ENCODE measurements around the gene GYPC.
"Not testable (repeated sequence)": the region's sequence is repeated elsewhere in the genome, so short reads cannot be mapped to it uniquely, and the experiment has no call there.

The GYPC gene, protein sequence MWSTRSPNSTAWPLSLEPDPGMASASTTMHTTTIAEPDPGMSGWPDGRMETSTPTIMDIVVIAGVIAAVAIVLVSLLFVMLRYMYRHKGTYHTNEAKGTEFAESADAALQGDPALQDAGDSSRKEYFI

DNA sequence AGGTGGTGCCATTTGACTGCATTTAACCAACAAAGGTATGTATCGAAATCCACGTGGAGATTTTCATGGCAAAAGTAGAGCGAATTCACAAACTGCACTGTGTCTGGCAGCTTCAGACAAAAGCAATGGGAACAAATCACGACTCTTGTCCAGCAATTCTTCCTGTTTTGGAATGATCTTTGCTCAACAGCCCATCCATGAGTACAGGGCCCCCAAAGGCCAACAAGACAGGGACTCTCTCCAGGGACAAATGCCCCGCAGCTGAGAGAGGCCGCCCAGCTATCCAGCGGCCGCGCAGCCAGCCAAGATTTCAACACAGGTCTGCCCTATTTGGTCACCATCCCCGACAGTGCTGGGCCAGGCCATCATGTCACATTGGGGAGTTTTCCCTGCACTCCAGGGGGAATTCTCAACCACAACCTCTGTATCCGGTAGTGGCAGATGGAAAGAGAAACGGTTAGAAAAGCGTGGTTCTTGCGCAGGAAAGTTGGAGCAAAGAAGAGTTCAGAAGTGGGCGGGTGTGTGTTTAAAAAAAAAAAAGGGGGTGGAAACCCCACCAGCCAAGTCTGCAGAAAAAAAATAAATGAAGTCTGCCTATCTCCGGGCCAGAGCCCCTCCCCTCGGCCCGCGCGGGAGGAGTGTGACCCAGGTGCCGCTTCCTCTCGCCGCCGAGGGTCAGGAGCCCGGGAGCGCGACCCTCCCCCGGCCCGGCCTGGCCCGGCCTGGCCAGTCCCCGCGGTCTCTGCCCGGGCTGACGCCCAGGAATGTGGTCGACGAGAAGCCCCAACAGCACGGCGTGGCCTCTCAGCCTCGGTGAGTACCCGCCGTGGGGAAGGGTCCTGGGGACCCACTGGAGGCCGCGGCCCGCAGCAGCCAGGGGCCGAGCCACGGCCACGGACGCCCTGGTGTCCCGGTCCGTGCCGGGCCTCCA lies at the start of gene GYPC:
GYPC (plus strand) TSS at position 659 of the 931 bp plus-strand sequence; CDS start at position 765, 106 bp downstream.
- peak; percentile 41 to 61 for DNase-seq

GRCh38 chr2:126614524-126615227 lies 41.3 kb upstream of the GYPC start:
- no peak for DNase-seq

DNA sequence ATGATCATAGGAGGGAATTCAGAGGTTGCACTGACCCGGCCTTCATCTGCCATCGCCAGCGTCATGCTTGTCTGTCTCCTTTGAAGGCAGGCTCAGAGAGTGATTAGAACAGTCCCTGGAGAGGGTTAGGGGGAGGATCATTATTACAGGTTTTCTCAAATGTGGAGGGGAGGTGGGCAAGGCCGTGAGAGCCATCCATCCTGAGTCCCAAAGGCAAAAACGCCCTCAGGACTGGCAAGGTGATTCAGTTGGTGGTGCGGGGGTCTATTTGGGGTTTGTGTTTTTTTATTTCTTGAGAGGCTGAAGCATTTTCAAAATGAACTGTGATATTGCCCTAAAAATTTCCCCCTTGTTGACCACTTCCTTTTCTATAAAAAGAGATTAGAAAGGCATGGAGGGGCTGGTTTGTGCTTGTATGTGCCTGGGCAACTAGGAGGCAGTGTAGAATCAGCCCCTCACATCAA lies 39.3 kb upstream of the GYPC start:
- DNase-seq, result no peak

GRCh38 chr2:126620302-126620701 lies 35.7 kb upstream of the GYPC start:
- no peak for DNase-seq

DNA sequence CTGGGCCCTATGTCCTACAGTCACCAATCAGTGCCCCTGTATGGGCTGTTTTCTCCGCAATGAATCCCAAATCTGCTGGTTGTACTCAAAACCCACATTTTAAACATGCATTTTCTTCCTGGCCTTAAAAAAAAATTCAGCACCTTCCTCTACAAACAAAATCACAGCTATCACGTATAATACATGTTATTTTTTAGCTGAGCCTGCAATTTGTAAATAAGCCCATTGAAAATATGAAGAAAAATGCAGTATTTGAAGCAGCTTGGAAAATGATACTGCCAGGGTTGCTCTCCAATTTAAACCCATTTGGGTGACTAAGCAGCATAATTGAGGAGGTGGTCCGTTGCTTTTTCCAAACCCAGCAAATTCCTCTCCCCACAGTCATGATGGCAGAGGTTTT lies 33.0 kb upstream of the GYPC start:
- DNase-seq, result no peak

DNA sequence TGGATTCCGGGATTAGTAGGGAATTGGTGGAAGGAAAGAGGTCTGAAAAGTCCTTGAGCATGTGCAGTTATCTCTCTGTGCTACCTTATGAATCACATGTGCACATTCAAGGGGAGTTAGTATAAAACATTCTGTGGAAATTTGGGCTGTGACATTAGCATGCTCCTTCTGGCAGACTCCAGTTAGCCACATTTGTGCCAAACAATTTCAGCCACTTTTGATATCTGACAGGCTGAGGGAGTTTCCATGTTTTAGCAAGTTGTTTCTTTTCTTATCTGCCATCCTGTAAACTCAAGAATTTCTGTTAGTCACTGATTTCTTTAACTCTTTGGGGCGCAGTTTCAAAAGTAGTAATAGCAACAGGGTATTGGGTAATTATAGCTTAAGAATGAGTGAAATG lies 28.3 kb upstream of the GYPC start:
- no peak for DNase-seq

- DNase-seq, result peak in 1 of 2 experiments; percentile 24
Observed at GRCh38 chr2:126634273-126634861, 21.6 kb upstream of the GYPC start.

DNA sequence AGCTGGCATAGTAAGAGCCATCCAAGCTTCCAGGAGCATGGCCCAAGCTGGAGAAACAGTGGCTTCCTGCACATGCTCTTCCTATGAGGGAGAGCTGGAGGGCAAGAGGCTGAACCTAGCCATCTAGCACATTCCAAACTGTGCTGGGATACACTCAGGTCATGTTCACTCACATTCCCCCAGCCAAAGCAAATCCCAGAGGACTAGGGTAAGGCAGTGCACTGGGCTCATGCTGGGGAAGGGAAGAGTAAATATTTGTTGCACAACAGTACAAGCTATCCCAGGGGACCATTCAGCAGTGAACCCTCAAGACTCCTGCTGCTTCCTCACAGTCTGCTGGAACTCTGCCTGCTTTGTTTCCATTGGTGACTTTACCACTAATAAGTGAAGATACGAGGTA lies 20.7 kb upstream of the GYPC start:
- no peak for DNase-seq

GRCh38 chr2:126635736-126636135 lies 20.2 kb upstream of the GYPC start:
- no peak for DNase-seq

GRCh38 chr2:126637386-126637785 lies 18.6 kb upstream of the GYPC start:
- DNase-seq, result no peak

DNA sequence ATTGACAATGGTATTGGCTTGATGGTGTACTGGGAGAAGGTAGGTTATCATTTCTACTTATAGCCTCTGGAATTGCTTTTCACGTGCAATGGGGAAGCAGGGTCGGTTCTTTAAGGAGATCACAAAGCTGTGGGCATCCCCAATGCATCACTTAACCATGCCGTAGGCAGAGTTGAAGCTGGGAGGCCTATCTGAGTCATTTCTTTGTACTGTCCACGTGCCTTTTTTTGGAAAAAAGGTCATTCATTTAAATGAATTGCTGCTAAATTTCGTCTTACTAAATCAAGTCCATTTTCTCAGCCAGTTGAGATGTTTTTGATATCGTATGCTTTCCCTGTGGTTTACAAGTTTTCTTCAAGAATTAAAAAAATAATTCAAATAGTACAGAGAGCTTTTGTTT lies 17.2 kb upstream of the GYPC start:
- DNase-seq, result no peak

DNA sequence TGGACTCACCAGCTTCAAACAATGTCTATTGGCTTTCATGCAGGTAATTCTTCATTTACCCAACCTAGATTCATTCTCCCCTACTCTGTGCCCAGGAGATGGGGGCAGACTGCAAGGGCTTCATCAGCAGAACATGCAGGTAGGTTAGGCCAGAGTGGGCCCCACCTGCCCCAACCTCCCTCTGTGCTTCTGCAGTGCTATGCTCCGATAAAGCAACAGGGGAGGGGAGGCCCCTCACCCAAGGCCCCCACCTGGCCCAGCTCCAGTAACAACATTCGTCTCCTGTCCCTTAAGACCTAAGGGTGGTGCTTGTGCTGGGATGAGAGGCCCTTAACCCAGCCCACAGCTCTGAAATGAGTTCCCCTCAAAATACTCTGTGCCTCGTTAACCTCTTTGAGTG lies 16.7 kb upstream of the GYPC start:
- DNase-seq, result no peak

GRCh38 chr2:126641294-126641693 lies 14.7 kb upstream of the GYPC start:
- not testable (repeated sequence) for DNase-seq

DNA sequence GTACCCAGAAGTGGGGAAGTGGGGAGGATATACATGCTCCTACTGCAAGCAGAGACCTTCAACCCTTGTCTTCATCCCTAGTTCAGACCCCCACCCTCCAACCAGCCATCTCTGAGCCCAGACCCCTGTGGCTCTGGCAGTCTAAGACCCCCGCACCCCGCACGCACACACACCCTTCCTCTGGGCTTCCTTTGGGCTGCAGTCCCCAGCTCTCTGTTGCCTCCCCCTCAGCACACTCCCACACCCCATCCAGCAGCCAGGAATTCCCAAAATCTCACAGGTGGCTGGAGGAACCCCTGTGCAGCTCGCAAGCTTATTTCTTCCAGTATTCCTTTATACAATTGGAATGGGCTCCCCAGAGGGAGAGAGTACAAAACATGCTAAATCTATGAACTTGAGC lies 13.9 kb upstream of the GYPC start:
- no peak for DNase-seq

- no peak for DNase-seq
Observed at GRCh38 chr2:126643431-126643830, 12.5 kb upstream of the GYPC start.

- no peak for DNase-seq
Observed at GRCh38 chr2:126643972-126644371, 12.0 kb upstream of the GYPC start.

GRCh38 chr2:126644630-126645191 lies 11.2 kb upstream of the GYPC start:
- no peak for DNase-seq

DNA sequence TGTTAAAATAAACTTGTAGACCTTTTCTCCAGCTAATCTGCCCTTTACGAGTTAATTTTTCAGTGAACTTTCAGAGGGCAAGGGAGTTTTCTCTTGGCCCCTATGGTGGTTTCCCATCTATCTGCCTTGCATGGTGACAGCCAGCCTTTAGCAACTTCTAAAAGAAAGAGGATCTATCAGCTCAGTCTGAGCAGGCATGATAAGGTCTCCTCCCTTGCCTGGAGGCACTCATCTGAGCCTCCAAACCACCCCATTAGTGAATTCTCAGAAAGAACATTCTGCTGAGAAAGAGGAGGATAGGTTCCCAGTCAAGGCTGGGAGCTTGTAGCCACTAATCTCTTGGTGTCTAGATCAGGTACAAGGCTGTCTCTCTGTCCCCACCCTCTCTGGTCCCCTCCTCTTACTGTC lies 10.7 kb upstream of the GYPC start:
- DNase-seq, result no peak

DNA sequence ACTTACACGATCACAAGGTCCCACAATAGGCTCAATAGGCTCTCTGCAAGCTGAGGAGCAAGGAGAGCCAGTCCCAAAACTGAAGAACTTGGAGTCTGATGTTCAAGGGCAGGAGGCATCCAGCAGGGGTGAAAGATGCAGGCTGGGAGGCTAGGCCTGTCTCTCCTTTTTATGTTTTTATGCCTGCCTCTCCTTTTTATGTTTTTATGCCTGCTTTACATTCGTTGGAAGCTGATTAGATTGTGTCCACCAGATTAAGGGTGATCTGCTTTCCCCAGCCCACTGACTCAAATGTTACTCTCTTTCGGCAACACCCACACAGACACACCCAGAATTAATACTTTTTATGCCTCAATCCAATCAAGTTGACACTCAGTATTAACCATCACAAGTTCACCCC lies 9.9 kb upstream of the GYPC start:
- no peak for DNase-seq

DNA sequence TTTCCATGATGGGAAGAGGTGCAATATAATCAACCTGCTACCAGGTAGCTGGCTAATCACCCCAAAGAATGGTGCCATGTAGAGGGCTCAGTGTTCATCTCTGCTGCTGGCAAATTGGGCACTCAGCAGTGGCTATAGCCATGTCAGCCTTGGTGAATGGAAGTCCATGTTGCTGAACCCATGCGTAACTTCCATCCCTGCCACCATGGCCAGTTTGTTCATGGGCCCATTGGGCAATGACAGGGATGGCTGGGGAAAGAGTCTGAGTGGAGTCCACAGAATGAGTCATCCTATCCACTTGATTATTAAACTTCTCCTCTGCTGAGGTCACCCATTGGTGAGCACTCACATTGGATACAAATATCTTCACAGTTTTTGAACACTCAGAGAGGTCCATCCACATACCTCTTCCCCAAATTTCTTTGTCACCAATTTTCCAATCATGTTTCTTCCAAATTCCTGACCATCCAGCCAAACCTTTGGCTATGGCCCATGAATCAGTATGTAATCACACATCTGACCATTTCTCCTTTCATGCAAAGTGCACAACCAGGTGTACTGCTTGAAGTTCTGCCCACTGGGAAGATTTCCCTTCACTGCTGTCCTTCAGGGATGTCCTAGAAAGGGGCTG lies 8.1 kb upstream of the GYPC start:
- DNase-seq, result not testable (repeated sequence)

GRCh38 chr2:126648345-126648786 lies 7.6 kb upstream of the GYPC start:
- DNase-seq, result not testable (repeated sequence)

- DNase-seq, result no peak
Observed at GRCh38 chr2:126649101-126649500, 6.9 kb upstream of the GYPC start.

Measured in stimulated activated CD4-positive, alpha-beta T cell treated with anti-CD3 and anti-CD28 coated beads, Interleukin-4, amount 100 ng/mL, for 4 hours (primary cell).